H1 (cell line): Measurements from ENCODE around the gene FEM1C. TPM values are rescaled to one million over a fixed set of nuclear protein-coding genes. Genes with fewer than 3 reads are reported as not detected.

ENCODE experiments used
- CTCF ChIA-PET: fragments of 300-600 bp; sonication (Branson Sonifier 250); formaldehyde crosslinking; loops from one replicate; lab custom pipeline; 2021; ENCODE audit not compliant: partially characterized antibody; lab: Charles Lee
- POLR2A ChIA-PET: fragments of 300-600 bp; sonication (Branson Sonifier 250); formaldehyde crosslinking; loops from one replicate; lab custom pipeline; 2021; ENCODE audit warnings: inconsistent platforms; ENCODE audit not compliant: partially characterized antibody; lab: Charles Lee
- DNase-seq, 2 experiments: peaks; one replicate each; pipeline versions ENCODE4 v3.0.0 to v3.0.0-alpha.2; 2010 to 2022; ENCODE audit warnings: low spot score in 2 of 2, low read depth in 1 of 2, mixed read lengths in 1 of 2
- FAIRE-seq: peaks from 2 replicates; lab custom pipeline; 2011; peaks lifted over from hg19 to GRCh38; lab: Jason Lieb, UNC
- H2AFZ ChIP-seq: 2 replicates; pipeline ENCODE4 v1.8.1; 2012; ENCODE audit warnings: low read length, inconsistent platforms
- H2AK5ac ChIP-seq: 2 replicates; pipeline ENCODE4 v1.6.1; 2013; ENCODE audit warnings: low read depth, low read length
- H2BK120ac ChIP-seq: replicated peaks from 2 replicates; pipeline ENCODE3; 2013; ENCODE audit warnings: low read depth, low read length, inconsistent platforms
- H2BK12ac ChIP-seq: 2 replicates; pipeline ENCODE4 v1.6.1; 2013; ENCODE audit warnings: low read depth, low read length
- H2BK15ac ChIP-seq: 2 replicates; pipeline ENCODE4 v1.6.1; 2013; ENCODE audit warnings: low read length
- H2BK20ac ChIP-seq: 2 replicates; pipeline ENCODE4 v1.6.1; 2013; ENCODE audit warnings: low read length
- H2BK5ac ChIP-seq: 2 replicates; pipeline ENCODE4 v1.6.1; 2013; ENCODE audit warnings: low read depth, low read length
- H3K14ac ChIP-seq: 2 replicates; pipeline ENCODE4 v1.6.1; 2013; ENCODE audit warnings: inconsistent platforms; ENCODE audit not compliant: insufficient read length
- H3K18ac ChIP-seq: 2 replicates; pipeline ENCODE4 v1.6.1; 2013; ENCODE audit warnings: low read length; ENCODE audit errors: extremely low read depth
- H3K23ac ChIP-seq: 2 replicates; pipeline ENCODE4 v1.6.1; 2013; ENCODE audit warnings: inconsistent platforms; ENCODE audit not compliant: insufficient read length
- H3K23me2 ChIP-seq: 2 replicates; pipeline ENCODE4 v1.6.1; 2013; ENCODE audit warnings: low read depth, low read length
- H3K27ac ChIP-seq: 2 replicates; pipeline ENCODE4 v1.6.1; 2011; ENCODE audit warnings: low read depth, low read length, inconsistent platforms
- H3K27me3 ChIP-seq, 4 experiments: replicated peaks in 1 of 4; 1 replicate in 1 of 4; 2 replicates in 3 of 4; pipeline versions ENCODE4 v1.6.1 to v1.8.1; 2011 to 2013; ENCODE audit warnings: low read length in 3 of 4, mild to moderate bottlenecking in 3 of 4, inconsistent platforms in 2 of 4, mixed read lengths in 2 of 4, moderate library complexity in 1 of 4; ENCODE audit not compliant: control insufficient read depth in 3 of 4, insufficient read depth in 3 of 4; ENCODE audit errors: extremely low read depth in 1 of 4
- H3K36me3 ChIP-seq, 4 experiments: 2 replicates each; pipeline versions ENCODE4 v1.6.1 to v1.8.1; 2011 to 2013; ENCODE audit warnings: mild to moderate bottlenecking in 4 of 4, low read length in 3 of 4, moderate library complexity in 2 of 4, control low read depth in 1 of 4, inconsistent platforms in 1 of 4; ENCODE audit not compliant: insufficient read depth in 4 of 4, control insufficient read depth in 2 of 4
- H3K4ac ChIP-seq: replicated peaks from 2 replicates; pipeline ENCODE3; 2013; ENCODE audit warnings: low read length, low read depth, mixed read lengths, inconsistent platforms; ENCODE audit not compliant: insufficient read length
- H3K4me1 ChIP-seq, 4 experiments: replicated peaks in 1 of 4; 1 replicate in 1 of 4; 2 replicates in 3 of 4; pipeline versions ENCODE4 v1.6.1 to v1.8.1; 2011 to 2013; ENCODE audit warnings: low read length in 3 of 4, inconsistent platforms in 2 of 4, mixed read lengths in 1 of 4; ENCODE audit not compliant: insufficient read depth in 4 of 4, control insufficient read depth in 3 of 4
- H3K4me2 ChIP-seq, 2 experiments: 2 replicates each; pipeline versions ENCODE4 v1.6.1 to v1.8.1; 2011 to 2013; ENCODE audit warnings: low read depth in 2 of 2, low read length in 2 of 2, control low read depth in 1 of 2, inconsistent platforms in 1 of 2, mild to moderate bottlenecking in 1 of 2; ENCODE audit not compliant: insufficient read depth in 1 of 2
- H3K4me3 ChIP-seq, 4 experiments: fragments of 200-600, 300-600 bp in 1 of 4; sonication (generic), shearing (Covaris generic), sonication (Bioruptor Twin) in 1 of 4; 2 replicates each; pipeline versions ENCODE4 v1.5.1 to v1.8.1; 2011 to 2016; ENCODE audit warnings: low read length in 4 of 4, low read depth in 3 of 4, control low read depth in 2 of 4, inconsistent platforms in 2 of 4, mild to moderate bottlenecking in 2 of 4, mixed read lengths in 1 of 4, moderate library complexity in 1 of 4; ENCODE audit not compliant: insufficient read depth in 2 of 4; ENCODE audit errors: extremely low read depth in 1 of 4
- H3K56ac ChIP-seq: replicated peaks from 2 replicates; pipeline ENCODE3; 2013; ENCODE audit warnings: low read depth, mild to moderate bottlenecking, mixed read lengths, low read length, inconsistent platforms; ENCODE audit not compliant: insufficient read length
- H3K79me1 ChIP-seq: 2 replicates; pipeline ENCODE4 v1.6.1; 2013; ENCODE audit warnings: low read depth, low read length, control low read depth
- H3K79me2 ChIP-seq, 2 experiments: 2 replicates each; pipeline versions ENCODE4 v1.6.1 to v1.8.1; 2012 to 2013; ENCODE audit warnings: low read length in 2 of 2, mild to moderate bottlenecking in 2 of 2, inconsistent platforms in 1 of 2; ENCODE audit not compliant: insufficient read depth in 2 of 2, control insufficient read depth in 1 of 2
- H3K9ac ChIP-seq, 4 experiments: replicated peaks in 1 of 4; 1 replicate in 1 of 4; 2 replicates in 3 of 4; pipeline versions ENCODE4 v1.6.1 to v1.8.1; 2011 to 2013; ENCODE audit warnings: low read depth in 3 of 4, low read length in 3 of 4, control low read depth in 2 of 4, mild to moderate bottlenecking in 2 of 4, moderate library complexity in 2 of 4, inconsistent platforms in 1 of 4; ENCODE audit errors: extremely low read depth in 1 of 4
- H3K9me3 ChIP-seq, 2 experiments: 2 replicates each; pipeline versions ENCODE4 v1.6.1 to v1.8.1; 2012 to 2013; ENCODE audit warnings: mild to moderate bottlenecking in 2 of 2, moderate library complexity in 2 of 2, control low read depth in 1 of 2, inconsistent platforms in 1 of 2, low read depth in 1 of 2, low read length in 1 of 2, mixed read lengths in 1 of 2; ENCODE audit not compliant: insufficient read depth in 2 of 2
- H4K20me1 ChIP-seq, 2 experiments: replicated peaks in 1 of 2; 2 replicates each; pipeline versions ENCODE3 to v1.8.1; 2011 to 2013; ENCODE audit warnings: inconsistent platforms in 2 of 2, low read length in 2 of 2, mild to moderate bottlenecking in 1 of 2; ENCODE audit not compliant: insufficient read depth in 2 of 2, control insufficient read depth in 1 of 2
- H4K5ac ChIP-seq: 2 replicates; pipeline ENCODE4 v1.6.1; 2013; ENCODE audit warnings: low read length, low read depth, mixed read lengths, inconsistent platforms; ENCODE audit not compliant: insufficient read length
- H4K8ac ChIP-seq: 2 replicates; pipeline ENCODE4 v1.8.0; 2013; ENCODE audit warnings: mild to moderate bottlenecking, moderate library complexity, low read length, inconsistent platforms; ENCODE audit not compliant: insufficient read depth; ENCODE audit errors: extremely low read depth
- H4K91ac ChIP-seq: replicated peaks from 2 replicates; pipeline ENCODE3; 2013; ENCODE audit warnings: low read length, mixed read lengths, inconsistent platforms; ENCODE audit not compliant: insufficient read length
- ASH2L ChIP-seq: fragments of 200-600, 300-600 bp; sonication (generic); IDR thresholded peaks from one replicate; pipeline ENCODE4 v1.7.1; 2017; ENCODE audit warnings: low read length
- POU5F1 ChIP-seq: IDR thresholded peaks from 2 replicates; pipeline ENCODE4 v1.6.1; 2011; ENCODE audit warnings: low read depth, mild to moderate bottlenecking, low read length, moderate library complexity
- WGBS, 2 experiments: shearing (Covaris generic) in 1 of 2; methylation state at CpG; one replicate each; pipeline versions ENCODE4 v1.1.6 to v1.1.7; 2013 to 2015; ENCODE audit warnings: low lambda C conversion rate in 2 of 2, mixed read lengths in 2 of 2, inconsistent platforms in 1 of 2, low coverage in 1 of 2, missing lambda C conversion rate in 1 of 2; ENCODE audit not compliant: insufficient replicate concordance in 2 of 2, insufficient coverage in 1 of 2, insufficient read length in 1 of 2; ENCODE audit errors: extremely low coverage in 1 of 2, missing lambda C conversion rate in 1 of 2; 5-methylcytosine and 5-hydroxymethylcytosine counted together
- polyA plus RNA-seq, 7 experiments: library from polyadenylated mRNA; depleted of rRNA in 3 of 7; stranded (reverse) in 5 of 7; unstranded in 2 of 7; fragments of >200 nt in 5 of 7; fragments of 200-250 nt in 2 of 7; gene quantifications; 1 replicate in 5 of 7; 2 replicates in 1 of 7; 4 replicates in 1 of 7; pipeline versions ENCODE4 v1.2.1 to v1.2.3, GENCODE V29; 2011 to 2013; ENCODE audit warnings: missing spikeins in 2 of 7, mixed read lengths in 2 of 7
- total RNA-seq: library from RNA; stranded (reverse); fragmentation: NEBNext Ultra II Directional; extraction: Animal tissue kit (Norgen Biotek cat#: 25700); gene quantifications from 2 replicates; pipeline ENCODE4 v1.2.1, GENCODE V29; 2021

Gene FEM1C
- total and polyA plus RNA-seq, 2 of the 8 experiments (the other 6 are each of a cell fraction or from before 2014, with no cell fraction given) = 4.4 to 17.7 TPM

GRCh38 chr5:115472271-115473025 lies 72.1 kb downstream of the FEM1C start:
- Histone ChIP-seq H2BK120ac (no peak overlapping the region), H3K9me3 (no peaks in the 10 kb centered on the region), H2BK12ac (no peak overlapping the region), H3K14ac (no peak overlapping the region), H3K27ac (no peak overlapping the region), H3K4me1 (peaks cover 0 to 2% (median under 1%) of the 10 kb centered on the region in 4 experiments; a peak in 4 of 7 replicates), H3K4me2 (0 out of 4 replicates have a peak overlapping the region, but pooled peaks of 1 of the 2 experiments have one; percentile 18), H3K23ac (no peak overlapping the region), H2AK5ac (no peak overlapping the region), H3K36me3 (no peaks in the 10 kb centered on the region), H2BK5ac (no peak overlapping the region), H2BK20ac (no peak overlapping the region), H3K56ac (no peak overlapping the region), H3K4me3 (no peak overlapping the region), H4K5ac (no peak overlapping the region), H3K9ac (no peak overlapping the region), H3K79me2 (no peaks in the 10 kb centered on the region), H2AFZ (no peak overlapping the region), H4K8ac (no peak overlapping the region), H3K27me3 (no peaks in the 10 kb centered on the region), H3K23me2 (no peaks in the 10 kb centered on the region), H3K79me1 (no peaks in the 10 kb centered on the region), H4K20me1 (no peaks in the 10 kb centered on the region), H2BK15ac (no peak overlapping the region), H4K91ac (no peak overlapping the region), H3K18ac (no peak overlapping the region; the same call in 1 of the 2 replicates), H3K4ac (no peak overlapping the region)
- ChIA-PET POLR2A (interaction anchor here (1.4 kb wide), 1 partner anchor 72 kb away, joined by 3 read pairs; the partner anchor contains the start of gene FEM1C), CTCF (interaction anchor here (0.5 to 1.7 kb wide), 5 partner anchors 13 to 475 kb away, joined by 3 to 6 read pairs (median 3); no protein-coding TSS in a partner anchor)
- 63% methylated on average over 6 of the region's 6 CpGs; no CpG with 5 or more reads in 1 of the 2 experiments for WGBS, 2 experiments
- DNase-seq (no peak), FAIRE-seq (peak; percentile 24)
- TF ChIP-seq ASH2L (no peak), POU5F1 (0 out of 2 replicates have a peak, but pooled peaks have one; percentile 44)
